Tibial artery (tissue), 4 donors: ENCODE data around the gene RNF217.
"Not testable (repeated sequence)": the region's sequence is repeated elsewhere in the genome, so short reads cannot be mapped to it uniquely, and the experiment has no call there.

Source experiments
- DNase-seq, 2 donors: peaks; one replicate each; pipeline ENCODE4 v3.0.0-alpha.2; 2019
- H3K27ac ChIP-seq, 2 donors: fragments of 200-600 bp; sonication (generic) in 1 of 2; 1 replicate in 1 of 2; 2 replicates in 1 of 2; pipeline ENCODE4 v1.5.1; 2018 to 2019; ENCODE audit warnings: mild to moderate bottlenecking in 1 of 2
- H3K27me3 ChIP-seq, 2 donors: fragments of 200-600 bp; sonication (generic) in 1 of 2; one replicate each; pipeline versions ENCODE4 v1.5.1 to v1.6.0; 2016 to 2019
- H3K36me3 ChIP-seq, 3 donors: fragments of 200-600 bp; sonication (generic) in 2 of 3; one replicate each; pipeline ENCODE4 v1.5.1; 2016 to 2019; ENCODE audit warnings: mild to moderate bottlenecking in 2 of 3
- H3K4me1 ChIP-seq, 4 donors: fragments of 200-600 bp; sonication (generic) in 2 of 4; 1 replicate in 3 of 4; 2 replicates in 1 of 4; pipeline ENCODE4 v1.5.1; 2016 to 2019
- H3K4me3 ChIP-seq, 2 donors: fragments of 200-600 bp; sonication (generic) in 1 of 2; 1 replicate in 1 of 2; 2 replicates in 1 of 2; pipeline ENCODE4 v1.5.1; 2018 to 2019; ENCODE audit warnings: mild to moderate bottlenecking in 2 of 2
- H3K9me3 ChIP-seq, 3 donors: fragments of 200-600 bp; sonication (generic) in 1 of 3; one replicate each; pipeline ENCODE4 v1.5.1; 2016 to 2019
- intact Hi-C: fragments of 100-400 bp; cut with DNase I; formaldehyde crosslinking; loops from one replicate; pipeline ENCODE4 v1.15.0; 2023; ENCODE audit warnings: low total_unique reads
- TF ChIP-seq, protein P1 (sequence below), 2 experiments: fragments of 200-600 bp in 1 of 2; fragments of 450-650 bp in 1 of 2; IDR thresholded peaks; one replicate each; pipeline ENCODE4 v1.5.1; 2017 to 2019; ENCODE audit warnings: antibody characterized with exemption in 2 of 2, mild to moderate bottlenecking in 1 of 2, moderate library complexity in 1 of 2

The RNF217 gene

DNA sequence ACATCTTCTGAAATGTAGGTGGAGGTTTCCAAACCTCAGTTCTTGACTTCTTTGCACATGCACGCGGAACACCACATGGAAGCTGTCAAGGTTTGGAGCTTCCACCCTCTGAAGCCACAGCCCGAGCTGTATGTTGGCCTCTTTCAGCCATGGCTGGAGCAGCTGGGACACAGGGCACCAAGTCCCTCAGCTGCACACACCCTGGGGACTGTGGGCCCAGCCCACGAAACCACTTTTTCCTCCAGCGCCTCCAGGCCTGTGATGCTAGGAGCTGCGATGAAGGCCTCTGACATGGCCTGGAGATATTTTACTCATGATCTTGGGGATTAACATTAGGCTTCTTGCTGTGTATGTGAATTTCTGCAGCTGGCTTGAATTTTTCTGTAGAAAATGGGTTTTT lies 68.7 kb downstream of the RNF217 start:
- Histone ChIP-seq H3K4me3 (no peak overlapping the region), H3K27me3 (no peaks in the 10 kb centered on the region), H3K4me1 (peaks cover 0 to 3% (median 0%) of the 10 kb centered on the region in 4 donors), H3K36me3 (peaks cover 0 to 7% (median 3%) of the 10 kb centered on the region in 3 donors), H3K27ac (no peak overlapping the region), H3K9me3 (no peaks in the 10 kb centered on the region)
- no peak for DNase-seq
- TF ChIP-seq, protein P1, sequence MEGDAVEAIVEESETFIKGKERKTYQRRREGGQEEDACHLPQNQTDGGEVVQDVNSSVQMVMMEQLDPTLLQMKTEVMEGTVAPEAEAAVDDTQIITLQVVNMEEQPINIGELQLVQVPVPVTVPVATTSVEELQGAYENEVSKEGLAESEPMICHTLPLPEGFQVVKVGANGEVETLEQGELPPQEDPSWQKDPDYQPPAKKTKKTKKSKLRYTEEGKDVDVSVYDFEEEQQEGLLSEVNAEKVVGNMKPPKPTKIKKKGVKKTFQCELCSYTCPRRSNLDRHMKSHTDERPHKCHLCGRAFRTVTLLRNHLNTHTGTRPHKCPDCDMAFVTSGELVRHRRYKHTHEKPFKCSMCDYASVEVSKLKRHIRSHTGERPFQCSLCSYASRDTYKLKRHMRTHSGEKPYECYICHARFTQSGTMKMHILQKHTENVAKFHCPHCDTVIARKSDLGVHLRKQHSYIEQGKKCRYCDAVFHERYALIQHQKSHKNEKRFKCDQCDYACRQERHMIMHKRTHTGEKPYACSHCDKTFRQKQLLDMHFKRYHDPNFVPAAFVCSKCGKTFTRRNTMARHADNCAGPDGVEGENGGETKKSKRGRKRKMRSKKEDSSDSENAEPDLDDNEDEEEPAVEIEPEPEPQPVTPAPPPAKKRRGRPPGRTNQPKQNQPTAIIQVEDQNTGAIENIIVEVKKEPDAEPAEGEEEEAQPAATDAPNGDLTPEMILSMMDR (IDR thresholded peaks at IDR 0.05): no peak
- intact Hi-C loops: no loop called here

DNA sequence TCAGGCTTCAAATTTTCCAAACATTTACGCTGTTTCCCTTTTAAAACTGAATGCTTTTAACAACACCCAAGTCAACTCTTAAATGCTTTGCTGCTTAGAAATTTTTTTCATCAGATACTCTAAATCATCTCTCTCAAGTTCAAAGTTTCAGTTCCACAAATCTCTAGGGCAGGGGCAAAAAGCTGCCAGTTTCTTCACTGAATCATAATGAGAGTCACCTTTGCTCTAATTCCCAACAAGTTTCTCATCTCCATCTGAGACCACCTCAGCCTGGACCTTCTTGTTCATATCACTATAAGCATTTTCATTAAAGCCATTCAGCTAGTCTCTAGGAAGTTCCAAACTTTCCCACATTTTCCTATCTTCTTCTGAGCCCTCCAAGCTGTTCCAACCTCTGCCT lies 69.1 kb downstream of the RNF217 start:
- Histone ChIP-seq H3K27me3 (no peaks in the 10 kb centered on the region), H3K4me1 (peaks cover 0 to 3% (median 0%) of the 10 kb centered on the region in 4 donors), H3K36me3 (peaks cover 0 to 7% (median 3%) of the 10 kb centered on the region in 3 donors), H3K27ac (no peak overlapping the region), H3K9me3 (no peaks in the 10 kb centered on the region), H3K4me3 (no peak overlapping the region)
- TF ChIP-seq, protein P1 (IDR thresholded peaks at IDR 0.05): no peak
- intact Hi-C loops: no loop called here
- no peak for DNase-seq

- intact Hi-C loops, H3K27me3 ChIP-seq, DNase-seq, H3K27ac ChIP-seq, H3K36me3 ChIP-seq, H3K9me3 ChIP-seq, H3K4me3 ChIP-seq: not testable (repeated sequence)
- peaks cover 0 to 14% (median 4%) of the 10 kb centered on the region in 4 donors for H3K4me1 ChIP-seq
Observed at GRCh38 chr6:125034929-125035328, 72.7 kb downstream of the RNF217 start.

DNA sequence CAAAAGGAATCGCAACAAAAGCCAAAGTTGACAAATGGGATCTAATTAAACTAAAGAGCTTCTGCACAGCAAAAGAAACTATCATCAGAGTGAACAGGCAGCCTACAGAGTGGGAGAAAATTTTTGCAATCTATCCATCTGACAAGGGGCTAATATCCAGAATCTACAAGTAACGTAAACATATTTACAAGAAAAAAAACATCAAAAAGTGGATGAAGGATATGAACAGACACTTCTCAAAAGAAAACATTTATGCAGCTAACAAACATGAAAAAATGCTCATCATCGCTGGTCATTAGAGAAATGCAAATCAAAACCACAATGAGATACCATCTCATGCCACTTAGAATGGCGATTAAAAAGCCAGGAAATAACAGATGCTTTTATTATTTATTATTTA lies 74.2 kb downstream of the RNF217 start:
- H3K9me3 ChIP-seq, H3K36me3 ChIP-seq, intact Hi-C loops, DNase-seq, H3K27ac ChIP-seq, H3K27me3 ChIP-seq, H3K4me3 ChIP-seq: not testable (repeated sequence)
- H3K4me1 ChIP-seq: peaks cover 0 to 17% (median 4%) of the 10 kb centered on the region in 4 donors

DNA sequence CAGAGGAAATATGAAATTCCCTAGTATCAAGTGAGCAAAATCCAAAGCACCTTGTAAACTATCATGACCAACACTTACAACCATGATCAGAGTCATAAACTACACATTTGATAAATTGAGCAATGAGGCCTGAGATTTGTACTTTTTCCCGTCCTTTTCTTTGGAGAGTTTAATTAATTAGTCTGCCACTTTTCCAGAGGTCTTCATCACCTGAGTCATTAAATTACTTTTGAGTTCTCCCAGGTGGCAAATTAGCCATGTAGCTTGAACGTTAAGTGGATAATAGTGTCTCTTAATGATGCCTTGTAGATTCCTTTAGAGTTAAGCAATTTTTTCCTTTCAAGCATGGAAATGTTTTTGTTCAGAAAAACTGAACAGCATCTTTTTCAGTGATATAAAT lies 75.6 kb downstream of the RNF217 start:
- H3K27ac ChIP-seq: no peak overlapping the region
- no peak for DNase-seq
- peaks cover 0 to 29% (median 4%) of the 10 kb centered on the region in 4 donors for H3K4me1 ChIP-seq
- peaks cover 0 to 3% (median 0%) of the 10 kb centered on the region in 3 donors for H3K36me3 ChIP-seq
- TF ChIP-seq, protein P1 (IDR thresholded peaks at IDR 0.05): no peak
- H3K27me3 ChIP-seq: no peaks in the 10 kb centered on the region
- no peaks in the 10 kb centered on the region for H3K9me3 ChIP-seq
- no peak overlapping the region for H3K4me3 ChIP-seq
- intact Hi-C loops: no loop called here

- TF ChIP-seq, protein P1 (IDR thresholded peaks at IDR 0.05): no peak
- H3K4me1 ChIP-seq: peaks cover 0 to 39% (median 4%) of the 10 kb centered on the region in 4 donors
- no peak overlapping the region for H3K4me3 ChIP-seq
- H3K9me3 ChIP-seq: no peaks in the 10 kb centered on the region
- DNase-seq: no peak
- no peak overlapping the region for H3K27ac ChIP-seq
- peaks cover 0 to 3% (median 0%) of the 10 kb centered on the region in 3 donors for H3K36me3 ChIP-seq
- intact Hi-C loops: no loop called here
- no peaks in the 10 kb centered on the region for H3K27me3 ChIP-seq
Observed at GRCh38 chr6:125038925-125039324, 76.7 kb downstream of the RNF217 start.
